HK-2 (cell line): Measurements from ENCODE around the gene AMACR.
"Not testable (repeated sequence)": the region's sequence is repeated elsewhere in the genome, so short reads cannot be mapped to it uniquely, and the experiment has no call there.

ENCODE experiments used
- DNase-seq: peaks from one replicate; pipeline ENCODE4 v3.0.0-alpha.2; 2018; ENCODE audit not compliant: unreplicated experiment

Gene AMACR

DNA sequence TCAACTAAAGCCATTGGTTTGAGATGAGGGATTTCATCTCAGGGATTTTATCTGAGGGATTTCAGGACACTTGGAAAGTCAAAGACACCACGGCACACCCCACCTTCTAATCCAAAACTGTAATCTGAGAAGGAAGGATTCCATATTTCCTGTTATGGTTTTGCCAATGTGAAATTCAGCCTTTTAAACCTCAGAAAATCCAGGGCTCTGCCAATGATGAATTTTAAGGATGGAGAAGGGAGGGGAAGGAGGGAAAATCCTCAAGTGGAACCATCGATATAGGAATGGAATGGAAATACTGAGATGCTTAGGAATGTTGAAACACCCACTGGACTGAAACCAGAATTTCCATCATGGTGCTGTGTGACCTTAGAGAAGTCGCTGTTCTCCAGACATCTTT lies 29.9 kb upstream of the AMACR start:
- DNase-seq = no peak

GRCh38 chr5:34035756-34036155 lies 27.9 kb upstream of the AMACR start:
- no peak for DNase-seq

DNA sequence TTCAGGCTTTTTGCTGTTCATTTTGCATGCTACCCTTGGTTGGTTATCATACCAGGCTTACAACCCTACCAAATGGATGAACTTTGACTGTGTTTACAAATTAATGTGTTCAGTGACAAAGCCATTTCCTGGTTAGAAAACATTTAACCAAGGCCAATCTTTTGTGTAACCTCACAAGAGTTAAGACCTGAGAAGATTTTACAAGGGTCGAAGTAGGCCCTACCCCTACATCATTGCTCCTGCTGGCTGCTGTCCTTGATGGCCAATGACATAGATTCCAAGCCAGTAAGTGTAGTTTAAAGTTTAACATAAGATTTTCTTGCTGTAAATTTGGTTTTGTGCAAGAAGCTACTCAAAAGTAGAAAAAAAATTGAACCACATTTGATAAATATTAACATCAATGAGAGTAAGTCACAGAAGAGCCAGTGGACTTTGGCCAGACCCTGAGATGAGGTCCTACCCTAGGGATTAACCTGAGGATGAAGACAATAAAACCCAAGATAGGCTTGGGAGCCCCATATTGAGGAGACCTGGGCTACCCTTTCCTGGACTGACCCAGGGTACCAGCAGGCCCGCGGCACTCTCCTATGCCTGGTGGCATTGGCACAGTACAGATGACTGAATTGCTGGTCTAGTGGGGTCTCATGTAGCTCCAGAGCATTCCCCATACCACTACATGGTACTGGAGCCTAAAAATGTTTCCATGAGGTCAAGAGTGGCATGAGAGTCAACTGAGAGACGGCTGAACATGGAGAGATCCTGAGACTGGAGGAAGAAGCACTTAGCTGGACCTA lies 26.9 kb upstream of the AMACR start:
- no peak for DNase-seq

GRCh38 chr5:34031966-34032365 lies 24.1 kb upstream of the AMACR start:
- no peak for DNase-seq

DNA sequence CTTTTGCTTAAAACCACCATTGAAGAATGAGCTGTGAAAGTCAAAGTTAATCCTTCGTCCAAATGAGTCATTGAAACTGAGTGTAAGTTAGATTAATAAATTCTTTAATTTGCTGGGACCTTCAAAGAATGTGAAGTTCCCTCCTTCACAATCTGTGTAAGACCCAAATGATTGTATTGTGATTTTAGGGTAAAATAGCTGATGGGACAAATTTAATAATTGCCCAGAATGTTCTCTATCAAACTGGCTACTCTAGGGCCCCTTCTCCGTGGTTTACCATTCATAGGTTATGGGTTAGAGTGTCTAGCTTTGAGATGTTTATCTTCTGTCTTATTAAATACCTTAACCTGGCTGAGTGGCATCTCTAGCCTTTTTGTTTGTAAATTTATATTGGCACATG lies 23.3 kb upstream of the AMACR start:
- no peak for DNase-seq

DNA sequence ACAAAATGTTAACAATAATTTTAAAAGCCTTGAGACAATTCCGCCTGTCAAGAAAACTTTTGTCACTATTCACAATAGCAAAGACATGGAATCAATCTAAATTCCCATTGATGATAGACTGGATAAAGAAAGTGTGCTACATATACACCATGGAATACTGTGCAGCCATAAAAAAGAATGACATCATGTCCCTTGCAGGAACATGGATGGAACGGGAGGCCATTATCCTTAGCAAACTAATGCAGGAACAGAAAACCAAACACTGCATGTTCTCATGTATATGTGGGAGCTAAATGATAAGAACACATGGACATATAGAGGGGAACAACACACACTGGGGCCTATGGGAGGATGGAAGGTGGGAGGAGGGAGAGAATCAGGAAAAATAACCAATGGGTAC lies 22.7 kb upstream of the AMACR start:
- not testable (repeated sequence) for DNase-seq

GRCh38 chr5:34030048-34030447 lies 22.2 kb upstream of the AMACR start:
- DNase-seq = no peak

GRCh38 chr5:34028349-34028748 lies 20.5 kb upstream of the AMACR start:
- DNase-seq = no peak

GRCh38 chr5:34026089-34026761 lies 18.4 kb upstream of the AMACR start:
- no peak for DNase-seq

DNA sequence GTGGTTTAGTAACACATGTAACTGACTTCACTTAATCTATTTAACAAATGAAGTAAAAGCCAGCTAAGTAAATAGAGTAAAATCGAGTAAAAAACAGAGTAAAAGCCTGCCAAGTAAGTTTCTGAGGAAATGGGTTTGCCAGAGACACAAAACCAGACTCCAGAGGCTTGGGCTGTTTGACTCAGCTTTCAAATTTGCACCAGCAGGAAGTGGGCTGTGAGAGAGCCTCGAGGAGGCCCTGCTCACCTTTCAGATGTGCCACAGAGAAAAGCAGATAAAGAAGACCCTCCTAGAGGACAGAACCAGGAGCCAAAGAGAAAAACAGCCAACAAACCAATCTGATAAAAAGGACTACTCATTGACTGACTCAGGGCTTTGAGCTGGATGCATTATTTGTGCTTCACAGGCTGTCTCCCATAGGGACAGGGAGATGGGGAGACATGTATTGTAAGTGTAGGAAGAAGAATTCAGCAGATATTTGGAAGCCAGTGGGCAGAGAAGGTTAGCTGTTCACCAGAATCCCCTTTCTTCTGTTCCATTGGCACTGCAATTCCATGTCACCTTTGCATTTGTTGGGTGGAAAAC lies 14.4 kb upstream of the AMACR start:
- DNase-seq = no peak

DNA sequence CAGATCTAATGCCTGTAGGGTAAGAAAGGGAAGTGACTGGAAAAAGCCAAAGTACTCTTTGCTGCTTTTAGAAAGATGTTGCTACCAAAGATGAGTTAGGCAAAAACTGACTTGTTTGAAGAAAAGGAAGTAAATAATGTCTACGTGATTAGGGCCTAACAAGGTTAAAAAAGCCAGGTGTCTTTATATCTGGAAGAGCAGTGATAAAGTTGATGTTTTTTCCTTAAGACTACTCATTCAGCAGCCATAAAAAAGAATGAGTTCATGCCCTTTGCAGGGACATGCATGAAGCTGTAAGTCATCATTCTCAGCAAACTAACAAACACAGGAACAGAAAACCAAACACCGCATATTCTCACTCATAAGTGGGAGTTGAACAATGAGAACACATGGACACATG lies 13.5 kb upstream of the AMACR start:
- DNase-seq = no peak

DNA sequence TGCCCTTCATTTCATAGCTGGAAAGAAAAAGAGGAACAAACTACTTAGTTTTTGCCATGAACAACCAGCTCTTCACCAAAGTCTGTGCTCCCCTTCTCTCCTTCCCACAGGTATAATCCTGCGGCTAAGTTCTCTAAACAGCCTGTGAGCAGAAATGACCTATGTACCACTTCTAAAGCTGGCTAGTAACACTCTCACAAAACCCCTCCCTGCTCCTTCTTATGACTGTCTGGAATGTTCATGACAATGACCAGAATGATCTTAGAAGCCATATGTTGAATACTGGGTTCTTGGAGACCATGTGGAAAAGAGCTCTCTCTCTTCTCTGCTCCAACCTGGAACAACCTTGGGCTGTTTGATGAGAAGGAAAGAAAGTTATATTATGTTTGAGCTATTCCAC lies 12.9 kb upstream of the AMACR start:
- DNase-seq = no peak

DNA sequence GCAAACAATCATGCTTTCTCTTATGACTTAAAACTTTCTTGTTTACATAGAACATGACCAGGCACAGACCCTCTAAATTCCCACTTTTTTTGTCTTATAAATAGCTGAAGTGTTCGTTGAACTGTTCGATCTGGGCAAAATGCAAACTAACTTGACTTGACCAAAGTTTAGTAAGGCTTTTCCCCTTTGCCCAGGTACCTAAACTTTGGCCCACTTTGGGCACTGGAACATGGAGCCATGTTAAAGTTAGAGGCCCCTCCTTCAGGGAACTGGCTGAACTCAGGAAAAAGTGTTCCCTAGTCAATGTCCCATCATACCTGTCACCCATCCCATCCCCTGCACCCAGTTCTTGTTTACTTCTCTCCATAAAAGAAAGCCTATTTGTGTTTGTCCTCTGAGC lies 9.4 kb upstream of the AMACR start:
- DNase-seq = no peak

- DNase-seq = no peak
Measured at GRCh38 chr5:34016750-34017149, 8.9 kb upstream of the AMACR start.

GRCh38 chr5:34016222-34016621 lies 8.4 kb upstream of the AMACR start:
- no peak for DNase-seq

GRCh38 chr5:34015120-34015822 lies 7.4 kb upstream of the AMACR start:
- DNase-seq = no peak

- DNase-seq = no peak
Measured at GRCh38 chr5:34014626-34015025, 6.8 kb upstream of the AMACR start.

DNA sequence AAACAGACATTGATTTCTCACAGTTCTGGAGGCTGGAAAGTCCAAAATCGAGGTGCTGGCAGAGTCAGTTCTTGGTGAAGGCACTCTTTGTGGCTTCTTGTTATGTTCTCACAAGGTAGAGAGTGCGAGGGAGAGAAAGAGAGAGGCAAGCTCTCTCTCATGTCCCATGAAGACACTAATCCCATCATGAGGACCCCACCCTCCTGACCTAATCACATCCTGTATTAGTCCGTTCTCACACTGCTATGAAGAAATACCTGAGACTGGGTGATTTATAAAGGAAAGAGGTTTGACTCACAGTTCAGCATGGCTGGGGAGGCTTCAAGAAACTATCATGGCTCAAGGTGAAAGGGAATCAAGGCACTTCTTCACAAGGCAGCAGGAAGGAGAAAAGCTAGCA lies 5.7 kb upstream of the AMACR start:
- DNase-seq = no peak

DNA sequence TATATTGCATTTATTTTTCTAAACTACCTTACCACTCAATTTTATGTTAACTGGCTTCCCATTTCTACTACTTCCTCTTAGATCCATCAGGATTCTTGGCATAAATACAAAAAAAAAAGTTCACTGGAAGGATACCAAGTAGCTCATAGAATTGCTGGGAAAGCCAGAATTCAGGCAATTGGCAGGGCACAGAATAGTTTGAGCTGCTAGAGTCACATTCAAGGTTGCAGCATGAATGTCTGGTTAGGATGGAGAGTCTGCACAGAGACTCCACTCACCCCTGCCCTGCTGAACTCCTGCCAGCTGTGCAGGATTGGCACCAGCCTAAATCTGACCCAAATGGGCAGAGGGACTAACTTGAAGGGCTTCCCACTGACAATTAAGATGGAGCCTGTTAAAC lies 4.9 kb upstream of the AMACR start:
- no peak for DNase-seq

- no peak for DNase-seq
Measured at GRCh38 chr5:34011536-34011935, 3.7 kb upstream of the AMACR start.

DNA sequence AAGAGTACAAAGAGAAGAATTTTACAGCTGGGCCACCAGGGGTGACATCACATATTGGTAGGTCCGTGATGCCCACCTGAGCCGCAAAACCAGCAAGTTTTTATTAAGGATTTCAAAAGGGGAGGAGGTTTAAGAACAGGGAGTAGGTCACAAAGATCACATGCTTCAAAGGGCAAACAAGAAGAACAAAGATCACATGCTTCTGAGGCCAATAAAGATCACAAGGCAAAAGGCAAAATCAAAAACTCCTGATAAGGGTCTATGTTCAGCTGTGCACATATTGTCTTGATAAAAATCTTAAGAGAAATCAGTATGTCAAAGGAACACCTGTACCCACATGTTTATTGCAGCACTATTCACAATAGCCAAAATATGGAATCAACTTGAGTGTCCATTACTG lies 2.3 kb upstream of the AMACR start:
- not testable (repeated sequence) for DNase-seq

DNA sequence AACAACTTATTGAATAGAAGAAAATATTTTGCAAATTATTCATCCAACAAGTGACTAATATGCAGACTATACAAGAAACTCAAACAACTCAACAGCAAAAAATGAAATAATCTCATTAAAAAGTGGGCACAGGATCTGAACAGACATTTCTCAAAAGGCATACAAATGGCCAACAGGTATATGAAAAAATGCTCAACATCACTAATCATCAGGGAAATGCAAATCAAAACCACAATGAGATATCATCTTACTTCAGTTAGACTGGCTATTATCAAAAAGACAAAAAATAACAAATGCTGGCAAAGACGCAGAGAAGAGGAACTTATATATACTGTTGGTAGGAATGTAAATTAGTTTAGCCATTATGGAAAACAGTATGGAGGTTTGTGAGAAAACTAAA lies 1.8 kb upstream of the AMACR start:
- no peak for DNase-seq

DNA sequence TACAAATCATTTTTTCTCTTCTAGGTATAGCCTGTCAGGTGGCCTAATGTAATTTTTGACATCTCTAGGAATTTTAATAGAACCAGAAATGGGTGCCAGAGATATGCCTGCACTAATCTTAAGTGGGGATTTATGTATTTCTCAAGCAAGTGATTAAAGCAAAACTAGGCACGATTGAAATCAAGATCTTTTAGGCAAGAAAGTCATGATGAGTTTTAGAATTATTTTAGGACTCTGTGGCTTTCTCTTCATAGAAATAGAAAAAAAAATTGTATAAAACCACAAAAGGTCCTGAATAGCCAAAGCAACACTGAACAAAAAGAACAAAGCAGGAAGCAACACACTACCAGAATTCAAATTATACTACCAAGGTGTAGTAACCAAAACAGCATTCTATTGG lies 952 bp upstream of the AMACR start:
- DNase-seq = no peak
